GM18520 (cell line): ENCODE results near the gene PHKG2.

Source experiments
- ATAC-seq: cut with Tn5 transposase; IDR thresholded peaks from one replicate; pipeline ENCODE4 v1.9.1; 2021; ENCODE audit not compliant: unreplicated experiment

PHKG2 gene

DNA sequence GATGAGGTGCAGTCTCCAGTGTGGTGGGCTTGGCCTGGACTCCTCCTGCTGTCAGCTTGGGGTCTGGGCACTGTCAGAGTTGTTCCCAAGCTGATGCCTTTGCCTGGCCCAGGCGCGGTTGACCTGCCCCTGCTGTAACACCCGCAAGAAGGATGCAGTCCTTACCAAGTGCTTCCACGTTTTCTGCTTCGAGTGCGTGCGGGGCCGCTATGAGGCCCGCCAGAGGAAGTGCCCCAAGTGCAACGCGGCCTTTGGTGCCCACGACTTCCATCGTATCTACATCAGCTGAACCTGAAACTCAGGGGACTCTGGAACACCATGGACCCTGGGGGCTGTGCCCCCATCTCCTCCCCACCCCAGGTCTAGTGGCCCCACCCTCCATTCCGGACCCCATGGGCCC is 25.6 kb downstream of the PHKG2 start:
- no peak for ATAC-seq

DNA sequence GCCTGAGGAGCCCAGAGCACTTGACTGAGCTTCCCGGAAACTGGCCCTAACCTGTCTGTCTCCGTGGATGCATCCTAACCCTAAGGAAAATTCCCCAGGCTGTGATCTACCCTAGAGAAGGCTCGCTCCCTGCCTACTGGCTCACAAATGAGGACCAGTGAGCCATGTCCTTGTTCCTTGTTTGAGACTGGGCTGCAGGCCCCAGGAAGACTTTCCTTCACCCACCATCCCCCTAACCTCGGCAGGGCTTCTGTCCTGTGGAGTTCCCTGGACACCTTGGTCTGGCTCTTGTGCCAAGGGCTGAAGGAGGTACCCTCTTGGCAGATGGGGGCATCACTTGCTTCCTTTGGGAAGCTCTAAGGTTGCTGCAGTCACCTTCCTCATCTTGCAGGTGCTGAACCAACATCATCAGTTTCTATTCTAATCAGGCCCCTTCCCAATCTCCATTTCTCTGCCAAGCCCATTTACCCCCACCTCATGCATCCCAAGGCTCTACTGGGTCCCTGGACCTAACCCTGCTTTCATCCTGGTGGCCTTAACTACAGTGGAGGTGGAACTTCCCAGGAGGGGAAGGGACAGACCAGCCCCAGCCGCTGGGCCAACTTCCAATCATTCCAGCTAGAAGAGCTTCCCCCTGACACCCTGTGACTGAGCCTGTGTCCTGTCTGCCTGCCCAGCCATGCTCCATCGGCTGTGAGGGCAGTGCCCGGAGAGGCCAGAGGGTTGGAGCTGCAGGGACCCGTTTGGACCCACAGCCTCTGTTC is 26.3 kb downstream of the PHKG2 start:
- no peak for ATAC-seq

DNA sequence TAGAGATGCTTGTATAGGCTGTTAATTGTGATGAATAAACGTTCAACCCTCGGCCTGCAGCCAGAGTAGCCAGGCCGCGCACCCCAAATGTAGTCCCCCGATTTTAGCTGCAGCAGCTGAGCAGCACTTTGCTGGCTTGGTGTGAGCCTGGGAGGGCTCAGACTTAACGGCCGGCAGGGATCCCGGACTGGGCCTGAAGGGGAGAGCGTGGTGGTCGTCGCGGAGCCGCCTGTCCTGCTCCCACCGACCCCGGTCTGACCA is 26.8 kb downstream of the PHKG2 start:
- ATAC-seq: no peak

DNA sequence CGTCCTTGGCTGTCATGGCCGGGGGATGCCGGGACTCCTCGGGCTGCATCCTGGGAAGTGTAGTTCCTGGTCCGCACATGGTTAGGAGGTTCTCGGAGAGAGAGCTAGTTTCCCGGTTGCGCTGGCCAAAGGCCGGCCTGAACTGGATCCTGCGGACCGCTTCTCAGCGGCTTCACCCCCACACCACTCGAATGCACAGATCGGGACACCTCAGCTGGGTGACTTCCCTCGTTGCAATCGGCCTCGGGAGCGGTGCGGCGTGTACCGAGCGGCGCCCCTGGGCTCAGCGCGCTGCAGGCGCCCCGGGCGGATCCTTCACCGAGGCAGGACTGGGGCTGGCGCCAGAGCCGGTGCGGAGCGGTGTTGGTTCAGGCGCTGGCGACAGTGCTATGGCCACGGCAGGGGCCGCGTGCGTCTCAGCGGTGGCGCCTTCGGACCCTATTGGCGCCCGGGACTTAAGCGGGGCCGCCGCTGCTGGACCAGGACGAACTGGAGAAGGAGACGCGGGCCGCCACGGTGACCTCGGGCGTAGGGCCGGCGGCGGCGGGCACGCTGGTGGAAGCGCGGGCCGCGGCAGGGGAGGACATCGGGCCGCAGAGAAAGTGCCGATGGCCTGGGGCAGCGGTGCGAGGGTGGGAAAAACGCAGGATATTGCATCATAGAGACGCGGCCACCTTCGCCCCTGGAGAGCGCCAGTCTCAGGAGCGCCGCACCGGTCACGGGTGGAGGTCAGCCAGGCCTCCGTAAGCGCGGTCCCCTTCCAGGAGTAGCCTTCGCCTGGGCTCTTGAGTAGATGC is 27.4 kb downstream of the PHKG2 start:
- ATAC-seq: no peak

DNA sequence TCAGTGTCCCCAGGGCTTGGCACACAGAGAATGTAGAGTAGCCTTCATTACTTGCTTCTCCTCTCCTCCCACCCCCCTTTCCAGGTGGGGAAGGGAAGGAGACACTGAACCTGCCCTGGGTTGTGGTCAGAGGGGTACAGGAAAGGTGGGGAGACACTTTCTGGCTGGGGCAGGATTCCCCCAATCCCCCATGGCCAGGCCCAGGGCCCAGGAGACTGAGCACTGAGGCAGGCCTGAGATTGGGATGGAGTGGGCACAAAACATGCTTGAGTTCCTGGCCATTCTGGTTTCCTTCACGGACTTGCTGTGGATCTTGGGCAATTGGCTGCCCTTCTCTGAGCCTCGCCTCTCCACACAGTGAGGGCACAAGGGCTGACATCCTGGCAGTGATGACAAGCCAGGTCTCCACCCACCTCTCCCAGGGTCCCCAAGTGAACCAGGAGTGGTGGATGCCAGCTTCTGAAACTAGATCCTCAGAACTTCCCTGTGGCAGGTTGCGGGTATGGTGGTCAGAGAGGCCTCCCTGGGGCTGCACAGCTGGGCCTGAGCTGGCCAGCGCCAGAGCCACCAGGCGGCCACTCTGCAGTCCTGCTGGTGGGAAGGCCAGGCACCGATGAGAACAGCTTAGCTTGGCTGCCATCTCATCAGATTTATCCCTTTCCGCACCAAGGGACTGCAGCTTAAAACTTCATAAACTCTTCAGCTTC is 29.5 kb downstream of the PHKG2 start:
- no peak for ATAC-seq

DNA sequence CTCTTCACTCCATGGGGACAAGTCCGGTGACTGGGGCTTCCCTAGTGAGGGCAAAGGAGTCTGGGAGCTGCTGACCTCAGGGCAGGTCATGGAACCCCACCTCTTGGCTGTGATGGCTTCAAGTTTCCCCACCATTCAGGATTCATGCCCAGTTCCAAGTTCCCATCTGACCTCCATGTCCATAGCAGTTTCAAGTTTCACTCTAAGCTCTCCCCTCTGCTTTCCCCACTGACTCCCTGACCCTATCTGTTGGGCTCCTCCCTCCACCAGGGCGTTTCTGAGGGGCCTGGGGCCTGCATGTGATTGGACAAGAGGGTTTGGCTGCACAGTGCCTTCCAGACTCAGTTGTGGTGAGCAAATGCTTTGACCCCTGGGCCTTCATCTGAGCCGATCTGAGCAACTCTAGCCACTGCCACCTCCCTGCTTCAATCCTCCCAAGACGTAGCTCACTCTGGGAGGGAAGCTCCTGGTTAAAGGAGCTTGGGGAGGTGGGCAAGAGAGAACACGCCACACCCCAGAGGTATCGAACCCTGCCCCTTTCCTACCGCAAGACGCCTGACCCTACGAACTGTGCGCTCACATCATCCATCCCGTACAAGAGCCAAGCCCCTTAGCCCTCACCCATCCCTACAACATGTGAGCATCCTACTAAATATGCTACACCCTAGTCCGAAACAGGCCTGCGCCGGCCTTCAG is 30.5 kb downstream of the PHKG2 start:
- no peak for ATAC-seq

DNA sequence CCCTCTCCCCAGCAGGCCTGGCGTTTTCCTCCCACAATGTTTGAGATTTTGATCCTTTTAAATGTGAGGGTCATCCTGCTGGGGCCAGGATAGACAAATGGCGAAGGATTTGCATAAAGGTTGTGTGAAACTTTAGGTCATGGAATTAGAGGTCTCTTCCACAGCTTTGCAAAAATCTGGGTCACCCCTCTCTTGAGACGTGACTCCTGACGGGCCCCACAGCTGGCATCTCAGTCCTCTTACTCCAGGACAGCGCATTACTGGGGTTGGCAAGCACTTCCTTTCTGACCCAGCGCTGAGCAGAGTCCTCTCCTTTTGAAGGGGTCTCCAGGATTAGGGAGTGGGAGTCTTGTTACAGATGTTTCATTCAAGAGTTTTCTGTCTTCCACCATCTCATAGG is 31.4 kb downstream of the PHKG2 start:
- ATAC-seq: no peak

DNA sequence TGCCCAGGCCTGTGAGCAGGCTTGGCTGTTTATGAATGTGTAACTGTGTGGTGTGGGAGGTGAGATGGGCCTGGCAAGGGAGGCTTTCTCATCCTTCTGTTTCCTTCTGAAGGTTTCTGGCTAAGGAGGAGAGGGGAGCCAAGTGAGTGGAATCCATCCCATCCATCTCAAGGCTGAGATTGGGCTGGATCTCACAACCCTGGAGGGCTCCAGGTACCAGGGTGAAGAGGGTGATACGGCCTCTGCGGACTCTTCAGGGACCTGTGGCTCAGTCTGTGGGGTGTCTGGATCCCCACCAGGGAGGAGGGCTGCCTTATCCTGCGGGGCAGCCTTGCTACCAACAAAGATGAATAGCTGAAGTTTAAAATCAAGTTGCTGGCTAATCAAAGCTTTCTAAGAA is 31.8 kb downstream of the PHKG2 start:
- no peak for ATAC-seq

DNA sequence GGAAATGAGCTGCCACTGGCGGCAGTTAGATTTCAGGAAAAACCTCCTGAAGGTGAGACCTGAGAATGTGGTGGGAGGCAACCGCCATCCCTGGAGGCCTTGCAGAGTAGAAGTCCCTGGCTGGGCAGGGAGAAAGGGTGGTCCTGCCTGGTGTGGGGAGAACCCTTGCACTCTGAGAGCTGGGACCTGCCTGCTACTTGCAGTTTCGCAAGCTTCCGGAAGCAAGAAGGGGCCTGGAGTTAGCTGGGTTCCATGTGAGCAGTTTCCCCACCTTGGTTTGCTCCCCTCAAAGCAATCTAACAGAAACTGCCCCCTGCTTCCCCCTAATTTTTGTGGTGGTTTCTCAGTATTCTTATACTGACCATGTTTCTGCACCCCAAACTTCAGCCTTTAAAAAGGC is 32.3 kb downstream of the PHKG2 start:
- ATAC-seq: no peak

DNA sequence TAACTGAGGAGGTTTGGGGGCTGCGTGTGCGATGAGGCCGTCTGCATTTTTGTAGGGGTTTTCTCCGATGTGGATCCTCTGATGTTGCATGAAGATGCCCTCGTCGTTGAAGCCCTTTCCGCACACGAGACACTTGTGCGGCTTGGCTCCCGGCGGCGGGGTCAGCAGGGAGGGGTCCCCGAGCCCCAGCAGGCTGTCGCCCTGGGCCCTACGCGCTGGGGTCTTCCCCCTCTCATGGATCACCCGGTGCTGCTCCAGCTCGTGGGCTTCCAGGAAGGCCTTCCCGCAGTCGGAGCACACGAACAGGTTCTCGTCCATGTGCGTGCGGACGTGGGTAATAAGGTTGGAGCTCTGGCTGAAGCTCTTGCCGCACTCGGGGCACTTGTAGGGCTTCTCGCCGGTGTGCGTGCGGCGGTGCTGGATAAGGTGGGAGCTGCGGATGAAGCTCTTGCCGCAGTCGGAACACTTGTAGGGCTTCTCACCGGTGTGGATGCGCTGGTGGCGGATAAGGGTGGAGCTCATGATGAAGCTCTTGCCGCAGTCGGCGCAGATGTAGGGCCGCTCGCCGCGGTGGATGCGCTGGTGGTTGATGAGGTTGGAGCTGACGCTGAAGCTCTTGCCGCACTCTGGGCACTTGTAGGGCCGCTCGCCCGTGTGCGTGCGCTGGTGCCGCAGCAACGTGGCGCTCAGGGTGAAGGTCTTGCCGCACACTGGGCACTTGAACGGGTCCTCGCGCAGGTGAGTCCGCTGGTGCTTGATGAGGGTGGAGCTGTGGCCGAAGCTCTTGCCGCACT is 34.5 kb downstream of the PHKG2 start:
- ATAC-seq: no peak

DNA sequence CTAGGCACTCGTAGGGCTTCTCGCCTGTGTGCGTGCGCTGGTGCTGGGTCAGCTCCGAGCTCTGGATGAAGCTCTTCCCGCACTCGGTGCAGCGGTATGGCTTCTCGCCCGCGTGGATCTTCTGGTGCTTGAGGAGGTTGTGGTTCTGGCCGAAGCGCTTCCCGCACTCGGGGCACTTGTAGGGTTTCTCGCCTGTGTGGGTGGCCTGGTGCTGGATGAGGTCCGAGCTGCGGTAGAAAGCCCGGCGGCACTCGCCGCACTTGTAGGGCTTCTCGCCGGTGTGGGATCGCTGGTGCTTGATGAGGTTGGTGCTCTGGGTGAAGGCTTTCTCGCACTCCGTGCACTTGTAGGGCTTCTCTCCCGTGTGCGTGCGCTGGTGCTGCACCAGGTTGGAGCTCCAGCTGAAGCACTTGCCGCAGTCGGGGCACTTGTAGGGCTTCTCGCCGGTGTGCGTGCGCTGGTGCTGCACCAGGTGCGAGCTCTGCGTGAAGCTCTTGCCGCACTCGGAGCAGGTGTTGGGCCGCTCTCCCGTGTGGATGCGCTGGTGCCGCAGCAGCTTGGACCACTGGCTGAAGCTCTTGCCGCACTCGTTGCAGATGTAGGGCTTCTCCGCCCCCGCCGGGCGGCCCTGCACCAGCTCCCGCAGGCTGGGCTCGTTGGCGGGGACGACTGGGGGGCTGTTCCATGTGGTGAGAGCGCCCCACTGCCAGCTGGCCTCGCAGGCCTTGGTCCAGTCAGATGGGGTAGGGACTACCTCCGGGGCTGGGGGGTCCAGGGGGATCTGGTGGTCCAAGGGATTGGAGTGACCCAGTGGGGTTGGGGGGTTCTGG is 35.3 kb downstream of the PHKG2 start:
- ATAC-seq: no peak

DNA sequence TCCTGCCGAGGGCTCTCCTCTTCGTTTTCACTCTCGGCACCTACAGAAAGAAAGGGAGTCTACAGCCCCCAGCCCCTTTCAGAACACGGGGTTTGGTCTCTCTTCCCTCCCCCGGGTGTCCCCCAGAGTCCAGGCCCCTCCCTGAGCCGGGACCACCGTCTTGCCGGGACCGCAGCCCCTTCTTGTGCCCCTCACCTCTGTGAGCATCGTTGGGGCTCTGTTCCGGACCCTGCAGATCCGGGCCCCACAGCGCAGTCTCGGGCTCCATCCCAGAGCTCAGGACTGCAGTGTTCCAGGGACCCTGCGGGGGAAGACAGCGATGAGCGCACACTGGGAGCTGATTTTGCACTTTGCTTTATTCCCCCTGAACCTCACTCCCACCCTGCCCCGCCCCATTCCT is 36.0 kb downstream of the PHKG2 start:
- no peak for ATAC-seq

DNA sequence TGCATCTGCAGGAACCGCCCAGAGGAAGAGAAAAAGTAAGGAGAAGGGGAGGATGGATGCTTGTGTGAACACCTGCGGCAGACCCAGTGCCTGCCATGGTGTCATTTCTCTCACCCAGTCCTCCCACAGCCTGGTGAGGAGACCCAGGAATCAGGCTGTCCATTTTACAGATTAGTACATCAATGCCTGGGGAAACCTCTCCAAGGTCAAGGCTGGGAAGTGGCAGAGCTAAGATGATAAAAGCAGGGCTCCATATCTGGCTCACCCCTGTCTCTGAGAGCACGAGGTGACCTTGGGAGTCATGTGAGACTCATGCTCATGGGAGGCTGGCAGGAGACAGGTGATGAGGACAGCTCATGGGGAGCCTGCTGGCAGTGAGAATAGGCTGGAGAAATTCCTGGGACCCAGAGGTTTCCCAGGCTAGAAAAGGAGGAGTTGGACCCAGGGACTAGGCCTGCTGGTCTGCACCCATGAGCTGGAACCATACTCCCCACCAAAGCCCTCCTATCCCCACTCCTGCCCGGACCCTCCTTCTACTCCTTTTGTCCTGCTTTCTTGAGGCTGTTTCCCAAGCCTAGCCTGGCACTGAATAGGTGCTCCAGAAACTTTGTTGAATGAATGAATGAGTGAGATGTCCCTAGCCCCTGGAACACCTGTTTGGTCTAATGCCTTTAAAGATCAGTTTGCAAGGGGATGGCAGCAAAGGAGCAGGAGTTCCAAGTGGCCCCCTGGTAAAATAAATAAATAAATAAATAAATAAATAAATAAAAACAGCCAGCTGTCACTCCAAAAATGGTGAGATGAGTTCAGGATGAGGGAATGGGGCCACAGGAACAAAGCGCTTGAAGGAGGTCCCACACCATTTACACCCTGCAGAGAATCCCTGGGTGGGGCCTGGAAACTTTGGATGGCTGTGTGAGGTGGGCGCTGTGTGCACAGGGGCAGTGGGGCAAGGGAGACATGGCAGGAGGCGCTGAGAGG is 37.2 kb downstream of the PHKG2 start:
- ATAC-seq: no peak

DNA sequence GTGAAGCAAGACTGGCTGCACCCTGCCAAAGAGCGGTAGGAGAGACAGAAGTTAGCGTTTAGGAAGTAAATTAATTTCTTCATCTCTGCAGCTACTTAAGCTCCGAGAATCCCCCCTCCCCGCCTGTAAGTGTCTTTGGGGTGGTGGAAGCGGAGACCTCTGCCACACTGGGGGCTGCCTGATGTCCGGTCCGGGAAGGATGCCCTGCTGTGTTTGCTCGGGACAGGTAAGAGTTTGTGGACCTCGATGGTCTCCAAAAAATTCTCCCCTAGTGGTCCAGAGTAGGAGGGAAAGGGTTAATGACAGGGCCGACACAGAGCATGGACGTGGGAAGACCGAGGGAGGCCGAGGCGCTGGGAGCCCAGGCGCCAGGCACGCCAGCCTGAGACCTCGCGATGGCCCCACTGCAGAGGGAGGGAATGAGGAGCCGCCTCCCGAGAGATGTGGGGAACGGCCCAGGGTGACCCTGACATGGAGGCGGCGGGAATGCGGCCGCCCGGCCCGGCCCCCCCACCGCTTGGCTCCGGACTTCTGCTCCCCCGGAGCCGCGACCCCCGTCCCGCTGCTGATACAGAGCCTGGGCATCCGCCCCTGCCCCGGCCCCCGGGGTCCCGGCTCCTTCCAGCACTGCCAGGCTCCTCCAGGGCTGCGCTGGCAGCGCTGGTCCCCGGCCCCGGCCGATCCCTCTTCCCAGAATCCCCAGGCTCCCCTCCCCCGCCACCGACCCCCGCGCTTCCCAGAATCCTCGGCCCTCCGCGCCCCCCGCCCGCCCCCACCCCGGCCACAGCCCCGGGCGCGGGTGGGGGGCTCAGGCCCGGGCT is 38.1 kb downstream of the PHKG2 start:
- ATAC-seq: no peak

DNA sequence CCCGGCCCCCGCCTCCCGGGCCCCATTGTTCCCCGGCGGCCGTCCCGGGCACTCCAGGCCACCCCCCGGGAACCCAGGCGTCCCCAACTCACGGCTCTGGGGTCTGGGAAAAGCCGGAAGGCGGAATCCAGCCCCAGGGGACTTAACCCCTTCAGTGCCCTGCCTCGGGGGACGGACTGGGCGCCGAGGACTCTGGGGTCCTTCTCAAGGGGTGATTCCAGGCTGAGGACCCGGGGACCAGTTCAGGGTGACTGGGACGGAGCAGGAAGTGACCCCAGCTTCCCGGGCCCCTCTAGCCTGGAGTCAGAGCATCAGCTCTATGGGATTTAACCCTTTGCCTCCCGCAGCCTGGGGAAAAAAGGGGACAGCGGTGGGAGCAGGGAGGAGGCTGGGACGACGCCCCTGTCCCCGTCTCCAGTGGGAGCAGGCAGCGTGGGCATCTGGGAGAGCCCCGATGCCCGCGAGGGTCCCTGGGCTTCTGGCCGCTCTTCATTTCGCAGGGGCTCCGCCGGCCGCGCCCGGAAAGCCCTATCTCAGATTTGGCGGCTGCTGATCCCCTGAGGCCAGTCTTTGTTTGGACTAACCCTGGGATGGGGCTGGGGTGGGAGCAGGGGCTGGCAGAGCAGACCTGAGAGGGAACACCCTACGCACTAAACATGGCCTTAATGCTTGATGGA is 38.8 kb downstream of the PHKG2 start, which contains the start of gene ZNF629:
ZNF629 (minus strand) TSS at position 270 of the 677 bp plus-strand sequence. CDS start 2,723 bp downstream, outside the sequence.
- ATAC-seq: no peak

DNA sequence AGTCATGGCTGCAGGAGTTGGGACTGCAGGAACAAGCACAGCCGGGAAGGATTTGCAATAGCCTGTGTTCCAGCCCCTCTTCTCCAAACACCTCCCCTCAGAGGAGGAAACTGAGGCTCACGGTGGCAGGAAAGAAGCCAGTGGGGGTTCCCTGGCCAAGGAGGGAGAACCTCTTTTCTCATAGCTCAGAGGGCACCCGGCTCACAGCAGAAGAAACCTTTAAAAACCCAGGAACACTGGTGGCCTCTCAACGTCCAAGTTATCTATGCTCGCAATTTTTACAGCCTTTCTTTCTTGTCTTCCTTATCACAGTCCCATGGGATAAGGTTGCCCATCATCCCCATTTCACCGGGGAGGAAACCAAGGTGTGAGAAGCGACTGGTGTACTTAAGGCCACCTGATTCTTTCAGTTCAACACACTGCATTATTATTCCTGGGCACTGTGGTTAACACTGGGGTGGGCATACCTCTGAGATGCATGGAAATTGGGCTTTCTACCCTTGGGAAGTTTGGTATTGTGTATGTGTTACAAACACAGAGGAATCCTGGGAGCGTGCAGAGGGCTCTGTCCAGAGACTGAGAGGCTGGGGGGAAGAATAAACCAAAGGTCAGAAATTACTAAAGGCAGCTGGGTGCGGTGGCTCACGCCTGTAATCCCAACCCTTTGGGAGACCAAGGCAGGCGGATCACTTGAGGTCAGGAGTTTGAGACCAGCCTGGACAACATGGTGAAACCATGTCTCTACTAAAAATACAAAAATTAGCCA is 39.6 kb downstream of the PHKG2 start:
- ATAC-seq: no peak
